Measurements from ENCODE around the gene EXOC6B. TPM values are rescaled to one million over a fixed set of nuclear protein-coding genes. Genes with fewer than 3 reads are reported as not detected.
"Not testable (repeated sequence)": the region's sequence is repeated elsewhere in the genome, so short reads cannot be mapped to it uniquely, and the experiment has no call there.

The EXOC6B gene
- total RNA-seq, 3 donors from 2014 or later: 32.2 to 49.2 (median 37.0) TPM

- Histone ChIP-seq H3K4me1 (no peaks in the 10 kb centered on the region), H3K9me3 (no peaks in the 10 kb centered on the region), H3K27ac (no peak overlapping the region), H3K27me3 (no peaks in the 10 kb centered on the region), H3K4me3 (no peak overlapping the region), H3K36me3 (no peaks in the 10 kb centered on the region)
- intact Hi-C loops (cut with DNase I; ENCODE audit: low total_unique reads): no loop called here
- DNase-seq (ENCODE audit: low spot score in 2 of 2): no peak
- TF ChIP-seq POLR2A (IDR thresholded peaks at IDR 0.05) (no peak), POLR2AphosphoS5 (IDR thresholded peaks at IDR 0.05) (no peak), CTCF (IDR thresholded peaks at IDR 0.05) (no peak)
These were observed 331.4 kb downstream of the EXOC6B start for GRCh38 chr2:72494392-72494791.

- H3K27ac ChIP-seq; H3K27me3 ChIP-seq; intact Hi-C loops (cut with DNase I; ENCODE audit: low total_unique reads); H3K36me3 ChIP-seq; H3K9me3 ChIP-seq; DNase-seq (ENCODE audit: low spot score in 2 of 2); H3K4me1 ChIP-seq; H3K4me3 ChIP-seq: not testable (repeated sequence)
These were observed 341.2 kb downstream of the EXOC6B start for GRCh38 chr2:72484622-72485021.

- H3K36me3 ChIP-seq: no peaks in the 10 kb centered on the region
- TF ChIP-seq POLR2A (IDR thresholded peaks at IDR 0.05) (no peak), POLR2AphosphoS5 (IDR thresholded peaks at IDR 0.05) (no peak), CTCF (IDR thresholded peaks at IDR 0.05) (no peak)
- intact Hi-C loops (cut with DNase I; ENCODE audit: low total_unique reads): no loop called here
- peaks cover 0 to 4% of the 10 kb centered on the region in 2 donors for H3K9me3 ChIP-seq
- no peak overlapping the region for H3K27ac ChIP-seq
- no peak overlapping the region for H3K4me3 ChIP-seq
- no peaks in the 10 kb centered on the region for H3K4me1 ChIP-seq
- no peak for DNase-seq (ENCODE audit: low spot score in 2 of 2)
- no peaks in the 10 kb centered on the region for H3K27me3 ChIP-seq
These were observed 342.5 kb downstream of the EXOC6B start for GRCh38 chr2:72483346-72483745.

GRCh38 chr2:72475246-72475645, 350.6 kb downstream of the EXOC6B start:
- TF ChIP-seq POLR2A (IDR thresholded peaks at IDR 0.05) (no peak), CTCF (IDR thresholded peaks at IDR 0.05) (no peak), POLR2AphosphoS5 (IDR thresholded peaks at IDR 0.05) (no peak)
- no peak overlapping the region for H3K4me3 ChIP-seq
- H3K27ac ChIP-seq: no peak overlapping the region
- intact Hi-C loops (cut with DNase I; ENCODE audit: low total_unique reads): no loop called here
- H3K36me3 ChIP-seq: no peaks in the 10 kb centered on the region
- H3K27me3 ChIP-seq: no peaks in the 10 kb centered on the region
- no peaks in the 10 kb centered on the region for H3K4me1 ChIP-seq
- H3K9me3 ChIP-seq: no peaks in the 10 kb centered on the region
- no peak for DNase-seq (ENCODE audit: low spot score in 2 of 2)

GRCh38 chr2:72457801-72458516, 367.9 kb downstream of the EXOC6B start:
- no peaks in the 10 kb centered on the region for H3K4me1 ChIP-seq
- no peaks in the 10 kb centered on the region for H3K27me3 ChIP-seq
- H3K27ac ChIP-seq: no peak overlapping the region
- DNase-seq (ENCODE audit: low spot score in 2 of 2): no peak
- TF ChIP-seq POLR2A (IDR thresholded peaks at IDR 0.05): no peak
- H3K36me3 ChIP-seq: no peaks in the 10 kb centered on the region
- H3K4me3 ChIP-seq: no peak overlapping the region
- H3K9me3 ChIP-seq: peaks cover 0 to 9% of the 10 kb centered on the region in 2 donors
- intact Hi-C loops (cut with DNase I; ENCODE audit: low total_unique reads): no loop called here

- H3K4me1 ChIP-seq: no peaks in the 10 kb centered on the region
- no peaks in the 10 kb centered on the region for H3K9me3 ChIP-seq
- H3K36me3 ChIP-seq: no peaks in the 10 kb centered on the region
- DNase-seq (ENCODE audit: low spot score in 2 of 2): no peak
- intact Hi-C loops (cut with DNase I; ENCODE audit: low total_unique reads): no loop called here
- no peaks in the 10 kb centered on the region for H3K27me3 ChIP-seq
- no peak overlapping the region for H3K27ac ChIP-seq
- TF ChIP-seq POLR2AphosphoS5 (IDR thresholded peaks at IDR 0.05) (no peak), CTCF (IDR thresholded peaks at IDR 0.05) (no peak), POLR2A (IDR thresholded peaks at IDR 0.05) (no peak)
- H3K4me3 ChIP-seq: no peak overlapping the region
These were observed 371.6 kb downstream of the EXOC6B start for GRCh38 chr2:72454189-72454588.
